GM19467 (cell line): Measurements from ENCODE around the gene STX16.
"Not testable (repeated sequence)": the region's sequence is repeated elsewhere in the genome, so short reads cannot be mapped to it uniquely, and the experiment has no call there.

Source experiments
- ATAC-seq: cut with Tn5 transposase; IDR thresholded peaks from one replicate; pipeline ENCODE4 v1.9.1; 2021; ENCODE audit warnings: mild to moderate bottlenecking, moderate library complexity; ENCODE audit not compliant: unreplicated experiment

STX16 gene

GRCh38 chr20:58719971-58720371, 68.9 kb downstream of the STX16 start:
- ATAC-seq, result no peak

GRCh38 chr20:58720890-58721289, 69.8 kb downstream of the STX16 start:
- no peak for ATAC-seq

GRCh38 chr20:58721951-58722778, 71.1 kb downstream of the STX16 start:
- no peak for ATAC-seq

- ATAC-seq, result no peak
Observed at GRCh38 chr20:58722877-58723627, 72.0 kb downstream of the STX16 start.

DNA sequence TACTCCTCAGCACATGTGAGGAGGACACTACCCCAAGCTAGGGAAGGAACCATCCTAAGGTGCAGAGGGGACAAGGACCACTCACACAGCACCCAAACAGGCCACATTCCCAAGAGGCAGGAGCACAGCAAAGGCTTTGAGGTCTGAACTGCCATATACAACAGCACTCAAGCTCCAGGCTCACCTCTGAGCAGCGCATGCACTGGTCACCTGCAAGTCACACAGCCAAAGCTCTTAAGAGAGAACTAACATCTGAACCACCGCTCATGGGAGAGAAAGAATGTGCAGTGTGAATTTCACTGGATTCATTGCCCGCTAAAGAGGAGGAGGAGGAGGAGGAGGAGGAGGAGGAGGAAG, 72.5 kb downstream of the STX16 start:
- no peak for ATAC-seq

- ATAC-seq, result not testable (repeated sequence)
Observed at GRCh38 chr20:58726156-58726555, 75.1 kb downstream of the STX16 start.
